GM21423 (cell line): Measurements from ENCODE around the gene CEP170.

Experiments
- ATAC-seq: cut with Tn5 transposase; IDR thresholded peaks from one replicate; pipeline ENCODE4 v1.9.1; 2021; ENCODE audit warnings: mild to moderate bottlenecking, moderate library complexity; ENCODE audit not compliant: unreplicated experiment

CEP170 gene

DNA sequence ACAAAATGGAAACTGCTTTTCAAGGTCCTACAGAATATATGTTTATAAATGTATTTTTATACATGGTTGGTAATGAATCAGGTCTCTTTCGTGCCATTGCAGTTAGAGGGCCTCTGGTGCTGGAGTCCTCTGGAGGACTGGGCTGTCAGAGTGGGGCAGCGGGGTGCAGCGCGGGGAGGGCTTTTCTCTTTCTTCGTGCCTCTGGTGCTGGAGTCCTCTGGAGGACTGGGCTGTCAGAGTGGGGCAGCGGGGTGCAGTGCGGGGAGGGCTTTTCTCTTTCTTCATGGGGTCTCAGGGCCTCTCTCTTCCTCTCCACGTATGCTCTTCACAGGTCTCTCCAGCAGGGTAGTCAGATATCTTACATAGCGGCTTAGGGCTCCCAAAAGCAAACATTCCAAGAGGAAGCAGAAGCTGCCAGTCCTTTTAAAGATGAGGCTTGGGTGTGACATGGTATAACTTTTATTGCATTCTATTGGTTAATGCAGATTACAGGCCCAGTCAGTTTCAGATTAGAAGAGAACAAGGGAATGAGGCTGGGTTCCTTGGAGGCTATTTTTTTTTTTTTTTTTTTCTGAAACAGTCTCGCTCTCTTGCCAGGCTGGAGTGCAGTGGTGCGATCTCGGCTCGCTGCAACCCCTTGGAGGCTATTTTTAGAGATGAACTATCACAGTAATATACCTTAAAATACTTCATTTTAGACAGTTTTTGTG, 13.8 kb upstream of the CEP170 start:
- no peak for ATAC-seq

DNA sequence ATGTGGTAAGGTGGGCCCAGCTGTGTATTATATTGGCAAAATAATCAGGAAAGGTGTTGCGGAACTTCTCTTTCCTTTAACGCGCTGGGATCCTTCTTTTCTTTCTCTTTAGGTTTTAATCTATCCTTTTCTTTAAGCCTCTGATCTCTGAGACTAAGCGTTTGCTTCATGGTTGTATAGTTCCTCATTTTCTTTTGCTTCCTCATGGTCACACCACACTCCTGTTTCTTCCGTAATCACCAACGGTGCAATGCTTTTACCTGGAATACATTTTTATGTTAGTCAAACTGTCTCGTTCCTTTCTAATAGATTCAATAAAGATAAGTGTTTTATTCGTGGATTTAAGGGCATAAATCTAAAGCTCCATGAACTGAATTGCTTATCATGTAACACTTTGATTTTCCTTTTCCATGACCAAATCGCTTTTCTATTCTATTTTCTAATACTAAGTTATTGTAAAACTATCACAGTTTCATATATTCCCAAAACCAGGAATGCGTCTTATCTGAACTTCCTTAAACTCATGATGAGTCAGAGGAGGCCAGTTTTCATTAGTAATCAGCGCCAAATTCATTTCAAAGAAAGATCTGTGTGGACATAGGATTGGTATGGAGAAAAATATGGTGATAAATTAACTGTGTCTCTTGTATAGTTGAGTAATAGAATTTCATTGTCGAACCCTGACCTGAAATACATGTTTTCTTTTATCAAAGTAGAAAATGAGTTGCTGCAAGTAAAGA, 13.0 kb upstream of the CEP170 start:
- ATAC-seq = no peak

DNA sequence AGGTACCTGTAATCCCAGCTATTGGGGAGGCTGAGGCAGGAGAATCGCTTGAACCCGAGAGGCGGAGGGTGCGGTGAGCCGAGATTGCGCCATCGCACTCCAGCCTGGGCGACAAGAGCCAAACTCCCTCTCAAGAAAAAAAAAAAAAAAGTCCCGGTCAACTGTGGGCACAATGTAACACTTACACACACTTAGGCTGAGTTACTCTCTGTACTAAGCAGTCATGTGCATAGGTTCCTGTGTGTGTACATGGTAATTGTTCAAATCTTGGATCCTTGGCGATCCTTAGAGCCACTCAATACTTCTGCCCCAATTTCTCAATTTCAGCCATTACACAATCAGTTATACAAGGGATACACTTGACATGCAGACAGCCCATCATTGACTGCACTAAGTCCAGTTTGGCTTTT, 12.4 kb upstream of the CEP170 start:
- ATAC-seq = no peak

DNA sequence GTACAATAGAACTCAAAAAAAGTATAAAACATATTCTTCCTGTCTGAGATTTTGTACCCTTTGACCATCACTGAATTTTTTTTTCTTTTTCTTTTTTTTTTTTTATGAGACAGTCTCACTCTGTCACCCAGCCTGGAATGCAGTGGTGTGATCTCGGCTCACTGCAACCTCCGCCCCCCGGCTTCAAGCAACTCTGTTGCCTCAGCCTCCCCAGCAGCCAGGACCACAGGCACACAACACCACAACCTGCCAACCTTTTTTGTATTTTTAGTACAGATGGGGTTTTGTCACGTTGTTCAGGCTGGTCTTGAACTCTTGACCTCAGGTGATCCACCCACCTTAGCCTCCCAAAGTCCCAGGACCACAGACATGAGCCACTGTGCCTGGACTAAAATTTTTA, 11.2 kb upstream of the CEP170 start:
- ATAC-seq = no peak

DNA sequence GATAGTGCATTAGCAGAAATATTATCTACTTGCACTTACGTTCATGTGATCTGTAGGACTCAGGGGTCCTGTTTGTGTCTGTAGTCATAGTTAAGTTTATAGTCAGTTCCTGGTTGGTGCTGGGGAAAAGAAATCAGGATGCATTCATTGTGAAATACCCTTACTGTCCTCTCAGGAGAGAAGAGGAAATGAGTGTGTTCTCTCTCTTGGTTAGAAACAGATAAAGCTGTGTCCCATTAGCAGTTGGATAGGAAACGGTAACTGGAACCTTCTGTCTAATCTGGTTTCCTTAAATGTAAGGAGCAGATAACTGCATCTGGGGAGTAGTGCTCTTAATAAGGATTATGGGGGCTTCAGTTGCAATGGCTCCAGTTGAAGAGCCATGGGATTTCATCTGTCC, 9.6 kb upstream of the CEP170 start:
- ATAC-seq = no peak

DNA sequence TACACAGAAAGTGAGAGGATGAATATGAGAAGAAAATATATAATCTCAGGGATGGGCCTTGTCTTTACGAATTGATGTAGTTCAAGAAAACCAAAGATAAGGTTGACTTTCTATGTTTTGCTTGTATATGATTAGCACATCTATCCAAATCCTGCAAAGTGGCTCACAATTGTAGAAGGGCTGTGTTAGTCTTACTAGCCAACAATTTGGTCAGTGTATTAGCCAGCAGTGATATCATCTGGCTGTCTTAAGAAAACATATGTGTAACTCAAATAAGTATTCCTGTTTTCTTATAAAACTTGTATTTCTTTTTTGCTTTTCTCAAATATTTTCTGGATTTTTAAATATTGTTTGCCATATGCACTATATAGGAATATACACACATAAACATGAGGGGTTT, 6.3 kb upstream of the CEP170 start:
- no peak for ATAC-seq

DNA sequence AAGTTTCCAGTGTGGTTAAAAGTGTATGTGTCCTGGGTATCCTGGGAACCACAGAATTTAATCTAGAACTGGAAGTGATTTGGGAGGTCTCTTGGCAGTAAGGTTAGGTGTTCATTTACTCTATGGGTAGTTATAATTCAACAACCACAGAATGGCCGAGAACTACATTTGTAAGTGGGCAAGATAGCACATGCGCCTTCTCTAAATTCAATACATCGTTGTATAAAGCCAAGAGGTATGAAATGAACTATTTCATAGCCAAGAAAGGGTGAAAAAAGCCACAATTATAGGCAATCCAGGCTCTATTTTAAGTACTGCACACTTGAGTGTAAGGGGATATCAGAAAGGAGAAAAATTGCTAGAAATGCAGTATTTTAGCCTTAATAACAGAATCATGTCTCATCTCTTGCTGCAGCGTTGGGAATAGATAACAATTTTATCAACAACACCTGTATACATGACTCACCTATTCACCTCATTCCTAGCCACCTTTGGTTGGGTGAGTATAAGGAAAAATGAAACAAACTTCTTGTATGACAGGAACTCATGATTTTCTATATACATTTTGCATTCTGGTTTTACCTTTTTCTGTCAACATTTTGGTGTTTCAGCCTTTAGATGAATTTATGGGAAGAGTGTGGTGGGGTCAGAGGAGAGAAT, 5.3 kb upstream of the CEP170 start:
- no peak for ATAC-seq

DNA sequence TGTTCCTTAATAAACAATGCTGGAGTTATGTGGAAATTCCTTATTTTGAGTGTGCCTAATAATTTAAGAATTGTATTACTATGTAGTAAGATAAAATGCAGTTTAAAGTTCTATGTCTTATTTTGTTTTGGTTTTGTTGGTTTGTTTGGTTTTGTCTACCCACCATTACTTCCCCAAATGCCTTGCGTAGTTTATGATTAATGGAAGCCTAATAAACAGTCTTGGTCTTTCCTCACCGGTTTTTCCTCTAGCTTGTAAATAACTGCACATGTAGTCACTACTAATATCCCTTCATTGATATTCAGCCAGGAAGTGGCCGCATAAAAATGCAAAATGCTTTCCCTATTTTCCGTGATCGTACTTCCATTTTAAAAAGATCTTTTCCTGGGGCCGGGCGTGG, 3.6 kb upstream of the CEP170 start:
- no peak for ATAC-seq

DNA sequence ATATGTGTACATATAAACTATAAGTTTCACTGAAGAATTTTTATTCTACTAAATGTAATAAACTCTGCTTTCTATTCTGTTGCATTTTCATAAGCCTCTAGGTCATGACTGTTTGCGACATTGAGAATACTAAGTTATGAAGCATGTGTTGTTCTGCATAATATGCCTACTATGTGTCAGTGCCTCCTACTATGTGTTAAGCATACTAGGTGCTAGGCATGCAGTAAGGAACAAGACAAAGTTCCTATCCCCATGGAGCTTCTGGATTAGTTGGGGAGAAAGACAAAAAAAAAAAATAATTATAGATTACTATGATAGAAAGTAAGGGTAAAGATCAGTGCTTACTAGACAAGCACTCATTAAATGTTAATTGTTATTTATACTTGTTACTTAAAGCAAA, 2.1 kb upstream of the CEP170 start:
- ATAC-seq = no peak

DNA sequence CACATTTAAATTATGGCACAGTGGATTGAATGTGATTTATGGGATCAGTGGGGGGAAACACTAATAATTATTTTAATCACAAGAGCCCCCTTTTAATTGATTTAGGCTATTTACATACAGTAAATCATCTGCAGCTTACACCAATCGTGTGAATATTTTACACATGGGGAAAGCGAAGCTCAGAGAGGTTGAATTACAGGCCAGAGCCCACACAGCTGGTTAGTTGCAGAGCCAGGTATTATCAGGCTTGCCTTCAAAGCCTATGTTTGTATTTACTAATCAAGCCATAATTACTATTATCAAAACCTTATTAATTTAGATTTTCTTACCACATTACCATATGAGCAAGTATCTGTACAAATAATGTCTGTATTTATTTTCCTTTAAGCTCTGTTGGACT, 1.5 kb upstream of the CEP170 start:
- no peak for ATAC-seq

DNA sequence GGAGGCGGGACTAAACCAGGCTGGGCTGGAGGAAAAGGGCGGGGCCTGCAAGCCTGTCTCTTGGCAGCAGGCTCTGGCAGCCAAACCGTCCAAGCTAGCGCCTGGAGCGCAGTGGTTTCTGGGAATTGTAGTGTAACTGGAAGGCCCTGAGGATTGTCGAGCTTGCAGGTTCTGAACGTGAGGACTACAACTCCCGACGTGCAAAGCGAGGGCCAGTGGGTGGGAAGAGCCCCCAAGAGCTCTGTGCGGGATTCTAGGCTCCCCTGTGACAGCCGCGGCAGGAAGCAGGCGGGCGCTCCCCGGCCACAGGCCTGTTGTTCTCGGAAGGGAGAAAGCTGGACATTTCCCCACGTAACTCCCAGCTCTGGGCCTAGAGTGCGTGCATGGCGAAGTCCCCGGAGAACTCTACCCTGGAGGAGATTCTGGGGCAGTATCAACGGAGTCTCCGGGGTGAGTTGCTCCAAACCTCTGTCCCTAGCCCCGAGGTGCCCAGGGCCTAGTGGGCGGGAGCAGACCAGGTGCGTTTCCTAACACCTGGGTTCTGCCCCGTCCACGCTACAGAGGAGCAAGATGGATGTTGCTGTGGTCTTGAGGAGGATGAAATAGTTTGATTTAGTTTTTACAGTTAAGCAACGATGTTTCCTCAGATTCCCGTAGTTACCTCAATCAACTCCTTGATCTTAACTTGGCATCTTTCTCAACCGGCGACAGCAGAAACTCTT, 871 bp upstream of the CEP170 start, which contains the start of gene SDCCAG8:
Gene SDCCAG8 (plus strand): TSS at position 251 of the 722 bp plus-strand sequence. CDS start 133 bp downstream, at position 384.
- ATAC-seq = peak; percentile 70

DNA sequence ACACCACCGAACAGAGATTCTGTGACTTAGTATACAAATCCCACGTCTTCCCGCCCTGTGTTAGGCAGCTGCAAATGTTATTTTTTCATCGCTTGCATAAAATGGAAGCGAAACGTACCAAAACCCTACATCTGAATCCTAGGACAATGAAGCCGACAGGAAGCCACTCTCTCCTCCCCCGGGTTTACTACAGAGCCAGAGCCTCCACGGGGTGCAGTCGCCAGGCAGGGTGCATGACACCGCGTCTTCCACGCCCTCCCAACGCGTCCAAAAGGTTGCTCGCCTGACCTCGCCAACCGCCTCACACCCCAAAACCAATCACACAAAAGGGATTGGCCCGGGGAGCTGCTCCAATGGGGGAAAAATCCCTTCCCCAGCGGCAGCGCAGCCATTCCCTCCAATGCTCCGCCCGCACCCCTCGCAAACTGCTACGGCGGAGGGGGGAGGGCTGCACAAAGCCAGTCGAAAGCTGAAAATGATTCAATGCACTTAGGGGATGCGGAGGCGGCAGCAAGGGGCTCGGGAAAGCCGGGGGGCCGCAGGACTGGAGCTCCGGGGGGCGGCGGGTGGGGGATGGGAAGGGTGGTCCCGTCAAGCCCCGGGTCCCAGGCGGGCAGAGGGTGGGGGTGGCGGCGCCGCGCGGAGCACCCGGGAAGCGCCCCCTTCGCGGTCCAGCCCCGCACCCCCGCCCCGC, 701 bp downstream of the CEP170 start:
- ATAC-seq = peak; percentile 21

DNA sequence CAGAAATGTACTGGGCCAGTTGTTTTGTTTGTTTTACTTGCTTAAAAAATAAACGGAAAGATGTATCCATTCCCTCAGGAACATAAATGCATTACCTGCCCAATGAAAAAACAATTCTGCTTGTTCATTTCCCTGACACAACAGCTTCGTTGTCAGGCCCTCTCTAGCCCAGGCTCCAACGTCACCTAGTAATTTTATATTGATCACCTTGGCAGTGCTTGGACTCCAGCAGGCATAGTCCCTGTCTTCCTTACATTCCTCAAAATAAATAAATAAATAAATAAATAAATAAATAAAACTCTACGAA, 1.2 kb downstream of the CEP170 start:
- ATAC-seq = no peak

DNA sequence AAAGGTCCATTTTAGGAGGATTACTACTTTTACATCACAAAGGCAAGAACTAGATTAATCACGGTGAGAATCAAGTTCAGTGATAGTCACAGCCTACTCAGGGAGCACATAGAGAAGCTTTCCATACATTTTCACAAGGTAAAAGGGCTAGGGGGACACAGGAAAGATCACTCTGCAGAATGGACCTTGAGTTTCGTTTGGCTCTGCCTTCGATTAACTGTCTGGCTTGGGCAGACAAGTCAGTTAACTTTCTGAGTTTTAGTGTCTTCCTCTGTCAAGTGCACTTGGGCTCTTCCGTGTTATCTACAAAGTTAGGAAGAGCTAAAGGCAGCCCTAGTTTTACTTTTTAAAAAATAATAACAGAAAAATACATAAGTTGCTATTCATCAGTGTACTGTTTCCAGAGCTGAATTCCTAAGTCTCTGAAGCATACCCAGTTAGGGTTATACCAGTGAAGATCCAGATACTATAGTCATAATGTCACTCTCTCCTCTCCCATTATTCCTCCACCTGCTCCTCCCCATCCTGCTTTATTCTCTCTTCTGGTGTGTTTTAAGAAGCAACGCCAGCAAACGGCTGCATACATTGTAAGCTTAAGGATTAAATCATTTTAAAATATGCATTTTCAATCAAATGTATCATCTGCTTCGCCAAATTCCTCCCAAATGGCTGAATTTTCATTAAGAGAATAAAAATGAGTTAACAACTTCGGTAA, 1.7 kb downstream of the CEP170 start:
- no peak for ATAC-seq

DNA sequence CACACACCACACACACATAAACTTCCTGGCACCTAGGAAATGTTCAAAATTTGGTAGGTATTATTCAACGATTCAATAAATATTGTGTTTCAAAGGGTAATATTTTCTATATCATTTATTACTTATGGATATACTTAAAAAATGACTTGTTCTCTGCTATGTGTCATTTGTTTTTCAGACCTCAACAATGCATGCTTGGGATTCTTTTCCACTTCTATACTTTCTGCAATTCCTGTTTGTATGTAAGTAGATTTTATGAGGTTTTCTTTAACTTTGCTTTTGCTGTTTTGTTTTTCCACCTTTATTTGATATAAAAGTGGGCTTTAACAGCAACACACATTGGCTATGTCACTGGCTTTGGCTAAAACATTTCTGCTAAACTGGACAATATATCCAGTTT, 3.5 kb downstream of the CEP170 start:
- no peak for ATAC-seq

DNA sequence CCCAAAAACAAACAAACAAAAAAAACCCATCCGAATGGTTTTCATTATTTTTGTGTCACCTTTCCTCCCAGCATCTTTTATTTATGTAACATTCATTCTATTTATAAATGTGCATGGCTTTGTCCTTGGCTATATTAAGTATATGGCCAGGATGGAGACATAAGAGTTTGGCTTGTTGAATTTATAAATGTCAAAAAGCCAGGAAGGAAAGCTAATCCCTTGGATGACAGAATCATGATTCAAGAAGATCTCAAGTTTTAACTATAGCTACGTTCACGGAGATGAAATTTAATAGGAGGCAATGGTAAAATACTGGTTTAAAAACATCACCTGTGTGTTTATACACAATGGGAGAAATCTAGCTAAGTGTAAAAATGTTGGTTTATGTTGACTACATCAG, 5.0 kb downstream of the CEP170 start:
- no peak for ATAC-seq

DNA sequence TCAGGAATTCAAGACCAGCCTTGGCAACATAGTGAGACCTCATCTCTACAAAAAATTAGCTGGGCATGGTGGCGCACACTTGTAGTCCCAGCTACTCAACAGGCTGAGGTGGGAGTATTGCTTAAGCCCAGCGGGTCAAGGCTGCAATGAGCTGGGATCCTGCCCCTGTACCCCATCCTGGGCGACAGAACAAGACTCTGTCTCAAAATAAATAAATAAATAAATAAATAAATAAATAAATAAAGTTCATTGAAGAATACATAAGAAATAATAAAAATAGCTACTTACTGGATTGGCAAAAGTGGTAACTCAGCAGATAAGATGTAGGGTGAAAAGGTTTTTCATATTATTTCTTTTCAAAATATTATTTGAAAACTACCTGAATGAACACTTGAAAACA, 5.9 kb downstream of the CEP170 start:
- no peak for ATAC-seq

DNA sequence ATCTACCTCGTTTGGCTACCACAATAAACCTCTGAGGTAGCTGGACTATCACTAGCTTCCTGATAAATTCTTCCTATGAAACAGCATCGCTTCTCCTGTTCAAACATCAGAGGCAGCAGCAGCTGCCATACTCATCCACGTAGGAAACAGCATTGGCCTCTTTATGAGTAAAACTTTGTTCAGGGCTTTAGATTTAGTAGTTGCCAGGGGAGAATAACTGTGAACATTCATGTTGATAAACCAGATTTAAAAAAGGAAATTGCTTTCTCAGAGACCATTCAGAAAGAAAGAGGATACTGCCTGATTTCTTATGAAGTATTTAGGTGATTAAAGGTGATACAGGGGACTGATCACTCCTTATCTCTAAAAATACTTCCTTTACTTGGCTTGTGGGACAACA, 7.2 kb downstream of the CEP170 start:
- ATAC-seq = no peak

DNA sequence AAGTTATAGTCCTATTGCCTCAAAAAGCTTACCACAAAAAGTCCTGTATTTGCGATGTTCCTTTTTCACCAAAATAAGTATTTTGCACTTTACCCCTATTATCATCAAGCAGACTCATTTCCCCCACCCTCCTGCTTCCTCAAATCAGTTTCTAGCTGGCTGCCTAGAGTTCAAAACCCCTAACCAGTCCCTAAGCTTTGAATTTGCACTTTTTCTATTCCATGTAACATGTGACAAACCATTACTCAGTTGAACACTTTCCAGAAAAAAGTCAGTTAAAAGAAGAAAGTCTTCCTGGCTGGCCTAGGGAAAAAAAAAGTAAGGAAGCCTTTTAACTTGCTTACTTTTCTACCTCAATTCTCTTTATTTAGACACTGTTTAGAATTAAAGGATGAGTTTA, 8.2 kb downstream of the CEP170 start:
- no peak for ATAC-seq

DNA sequence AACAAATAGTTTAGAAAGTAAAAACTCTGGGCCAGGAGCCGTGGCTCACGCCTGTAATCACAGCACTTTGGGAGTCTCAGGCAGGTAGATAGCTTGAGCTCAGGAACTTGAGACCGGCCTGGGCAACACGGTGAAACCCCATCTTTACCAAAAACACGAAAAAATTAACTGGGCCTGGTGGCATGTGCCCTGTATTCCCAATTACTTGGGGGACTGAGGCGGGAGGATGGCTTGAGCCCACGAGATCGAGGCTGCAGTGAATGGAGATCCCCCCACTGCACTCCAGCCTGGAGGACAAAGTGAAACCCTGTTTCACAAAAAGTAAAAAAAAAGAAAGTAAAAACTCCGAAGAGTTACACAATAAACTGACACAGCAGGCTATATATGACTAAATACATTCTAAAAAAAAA, 10.6 kb downstream of the CEP170 start:
- no peak for ATAC-seq
